WTC11 (cell line): ENCODE measurements around the gene ASTN2.

ENCODE experiments used
- HMGA2 ChIP-seq: fragments of 250-450 bp; sonication (Bioruptor Pico); IDR thresholded peaks from 2 replicates; pipeline ENCODE4 v1.4.0; 2021; ENCODE audit warnings: mild to moderate bottlenecking, moderate library complexity
- NFATC4 ChIP-seq: fragments of 250-450 bp; sonication (Bioruptor Pico); IDR thresholded peaks from 2 replicates; pipeline ENCODE4 v1.9.0; 2021; ENCODE audit warnings: mild to moderate bottlenecking
- NR3C1 ChIP-seq: sonication (generic); formaldehyde crosslinking; conservative IDR thresholded peaks from 2 replicates; pipeline ENCODE4 v1.8.1; 2023; ENCODE audit warnings: low read depth, mild to moderate bottlenecking, missing genetic modification reagents
- OVOL2 ChIP-seq: fragments of 250-450 bp; sonication (Bioruptor Pico); IDR thresholded peaks from 2 replicates; pipeline ENCODE4 v1.9.0; 2021; ENCODE audit warnings: mild to moderate bottlenecking, borderline replicate concordance
- SMAD3 ChIP-seq: sonication (generic); formaldehyde crosslinking; IDR thresholded peaks from 2 replicates; pipeline ENCODE4 v1.8.0; 2022; ENCODE audit warnings: missing genetic modification reagents, mild to moderate bottlenecking, borderline replicate concordance
- SOX15 ChIP-seq: fragments of 250-450 bp; sonication (Bioruptor Pico); IDR thresholded peaks from 2 replicates; pipeline ENCODE4 v1.9.0; 2021; ENCODE audit warnings: mild to moderate bottlenecking
- TF ChIP-seq, protein P1 (sequence below): fragments of 250-450 bp; sonication (Bioruptor Pico); conservative IDR thresholded peaks from 2 replicates; pipeline ENCODE4 v1.9.0; 2021; ENCODE audit warnings: mild to moderate bottlenecking
- TF ChIP-seq, protein P2 (sequence below): sonication (generic); formaldehyde crosslinking; IDR thresholded peaks from 2 replicates; pipeline ENCODE4 v1.8.1; 2023; ENCODE audit warnings: mild to moderate bottlenecking, missing genetic modification reagents, moderate library complexity
- TF ChIP-seq, protein P3 (sequence below): fragments of 200-600 bp; IDR thresholded peaks from 2 replicates; pipeline ENCODE4 v1.8.0; 2022; ENCODE audit warnings: antibody characterized with exemption
- TF ChIP-seq, protein P4 (sequence below): sonication (generic); formaldehyde crosslinking; IDR thresholded peaks from 2 replicates; pipeline ENCODE4 v1.8.0; 2022; ENCODE audit warnings: mild to moderate bottlenecking, missing genetic modification reagents
- TF ChIP-seq, protein P5 (sequence below): sonication (generic); formaldehyde crosslinking; IDR thresholded peaks from 2 replicates; pipeline ENCODE4 v1.8.1; 2023; ENCODE audit warnings: mild to moderate bottlenecking, missing genetic modification reagents
- TF ChIP-seq, protein P6 (sequence below): fragments of 250-450 bp; sonication (Bioruptor Pico); IDR thresholded peaks from 2 replicates; pipeline ENCODE4 v1.9.0; 2021; ENCODE audit warnings: mild to moderate bottlenecking, borderline replicate concordance
- TF ChIP-seq, protein P7 (sequence below): sonication (generic); formaldehyde crosslinking; IDR thresholded peaks from 2 replicates; pipeline ENCODE4 v1.8.0; 2023; ENCODE audit warnings: missing genetic modification reagents
- TF ChIP-seq, protein P8 (sequence below): sonication (generic); formaldehyde crosslinking; conservative IDR thresholded peaks from 2 replicates; pipeline ENCODE4 v1.8.1; 2022; ENCODE audit warnings: mild to moderate bottlenecking, missing genetic modification reagents

DNA sequence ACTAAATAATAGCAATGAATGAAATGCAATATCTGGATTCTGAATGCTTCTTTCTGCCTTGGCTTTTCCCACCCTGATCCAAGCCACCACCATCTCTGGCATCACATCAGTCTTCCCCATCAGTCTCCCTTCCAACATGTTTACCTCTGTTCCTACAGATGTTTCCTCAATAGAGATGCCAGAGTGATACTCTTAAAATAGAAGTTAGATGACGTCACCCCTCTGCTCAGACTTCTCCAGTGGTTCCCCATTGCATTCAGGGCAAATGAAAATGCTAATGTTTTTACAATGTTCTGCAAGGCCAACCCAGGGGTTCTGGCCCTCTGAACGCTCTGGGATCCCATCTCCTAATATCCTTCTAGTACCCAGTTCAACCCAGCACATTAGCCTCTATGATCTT, 422.0 kb downstream of the ASTN2 start:
- TF ChIP-seq, protein P1, sequence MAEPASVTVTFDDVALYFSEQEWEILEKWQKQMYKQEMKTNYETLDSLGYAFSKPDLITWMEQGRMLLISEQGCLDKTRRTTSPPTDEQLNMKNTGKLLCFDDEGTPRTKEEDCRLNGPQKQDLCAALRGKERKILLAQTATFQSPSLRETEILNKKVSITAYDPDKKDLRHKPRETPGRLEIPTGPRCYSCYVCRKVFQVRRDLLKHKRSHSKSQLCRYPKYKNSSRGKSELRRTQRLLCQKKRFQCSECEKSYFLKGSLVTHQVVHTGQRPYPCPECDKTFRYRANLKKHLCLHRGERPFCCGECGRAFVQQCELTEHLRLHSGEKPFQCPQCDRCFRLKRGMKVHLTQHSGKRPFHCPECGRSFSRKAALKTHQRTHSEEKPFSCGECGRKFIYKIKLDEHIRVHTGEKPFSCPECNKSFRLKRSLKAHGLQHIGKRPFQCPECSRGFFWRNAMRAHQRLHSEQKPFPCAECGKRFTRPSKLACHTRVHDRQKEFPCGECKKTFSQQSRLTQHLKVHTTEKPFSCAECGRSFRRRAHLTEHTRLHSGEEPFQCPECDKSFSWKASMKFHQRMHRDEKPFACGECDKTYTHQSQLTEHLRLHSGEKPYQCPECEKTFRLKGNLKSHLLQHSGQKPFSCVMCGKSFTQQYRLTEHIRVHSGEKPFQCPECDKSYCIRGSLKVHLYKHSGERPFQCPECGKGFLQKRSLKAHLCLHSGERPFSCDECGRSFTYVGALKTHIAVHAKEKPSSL (CRISPR knock-in tag), result no peak
- TF ChIP-seq, protein P2, sequence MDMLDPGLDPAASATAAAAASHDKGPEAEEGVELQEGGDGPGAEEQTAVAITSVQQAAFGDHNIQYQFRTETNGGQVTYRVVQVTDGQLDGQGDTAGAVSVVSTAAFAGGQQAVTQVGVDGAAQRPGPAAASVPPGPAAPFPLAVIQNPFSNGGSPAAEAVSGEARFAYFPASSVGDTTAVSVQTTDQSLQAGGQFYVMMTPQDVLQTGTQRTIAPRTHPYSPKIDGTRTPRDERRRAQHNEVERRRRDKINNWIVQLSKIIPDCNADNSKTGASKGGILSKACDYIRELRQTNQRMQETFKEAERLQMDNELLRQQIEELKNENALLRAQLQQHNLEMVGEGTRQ, result no peak
- TF ChIP-seq, protein P3, sequence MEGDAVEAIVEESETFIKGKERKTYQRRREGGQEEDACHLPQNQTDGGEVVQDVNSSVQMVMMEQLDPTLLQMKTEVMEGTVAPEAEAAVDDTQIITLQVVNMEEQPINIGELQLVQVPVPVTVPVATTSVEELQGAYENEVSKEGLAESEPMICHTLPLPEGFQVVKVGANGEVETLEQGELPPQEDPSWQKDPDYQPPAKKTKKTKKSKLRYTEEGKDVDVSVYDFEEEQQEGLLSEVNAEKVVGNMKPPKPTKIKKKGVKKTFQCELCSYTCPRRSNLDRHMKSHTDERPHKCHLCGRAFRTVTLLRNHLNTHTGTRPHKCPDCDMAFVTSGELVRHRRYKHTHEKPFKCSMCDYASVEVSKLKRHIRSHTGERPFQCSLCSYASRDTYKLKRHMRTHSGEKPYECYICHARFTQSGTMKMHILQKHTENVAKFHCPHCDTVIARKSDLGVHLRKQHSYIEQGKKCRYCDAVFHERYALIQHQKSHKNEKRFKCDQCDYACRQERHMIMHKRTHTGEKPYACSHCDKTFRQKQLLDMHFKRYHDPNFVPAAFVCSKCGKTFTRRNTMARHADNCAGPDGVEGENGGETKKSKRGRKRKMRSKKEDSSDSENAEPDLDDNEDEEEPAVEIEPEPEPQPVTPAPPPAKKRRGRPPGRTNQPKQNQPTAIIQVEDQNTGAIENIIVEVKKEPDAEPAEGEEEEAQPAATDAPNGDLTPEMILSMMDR, result no peak
- TF ChIP-seq OVOL2 (CRISPR knock-in tag) (no peak), NFATC4 (no peak), SMAD3 (CRISPR knock-in tag) (no peak), HMGA2 (CRISPR knock-in tag) (no peak), NR3C1 (CRISPR knock-in tag) (no peak), SOX15 (CRISPR knock-in tag) (no peak)
- TF ChIP-seq, protein P4, sequence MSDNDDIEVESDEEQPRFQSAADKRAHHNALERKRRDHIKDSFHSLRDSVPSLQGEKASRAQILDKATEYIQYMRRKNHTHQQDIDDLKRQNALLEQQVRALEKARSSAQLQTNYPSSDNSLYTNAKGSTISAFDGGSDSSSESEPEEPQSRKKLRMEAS, result no peak
- TF ChIP-seq, protein P5, sequence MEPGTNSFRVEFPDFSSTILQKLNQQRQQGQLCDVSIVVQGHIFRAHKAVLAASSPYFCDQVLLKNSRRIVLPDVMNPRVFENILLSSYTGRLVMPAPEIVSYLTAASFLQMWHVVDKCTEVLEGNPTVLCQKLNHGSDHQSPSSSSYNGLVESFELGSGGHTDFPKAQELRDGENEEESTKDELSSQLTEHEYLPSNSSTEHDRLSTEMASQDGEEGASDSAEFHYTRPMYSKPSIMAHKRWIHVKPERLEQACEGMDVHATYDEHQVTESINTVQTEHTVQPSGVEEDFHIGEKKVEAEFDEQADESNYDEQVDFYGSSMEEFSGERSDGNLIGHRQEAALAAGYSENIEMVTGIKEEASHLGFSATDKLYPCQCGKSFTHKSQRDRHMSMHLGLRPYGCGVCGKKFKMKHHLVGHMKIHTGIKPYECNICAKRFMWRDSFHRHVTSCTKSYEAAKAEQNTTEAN (CRISPR knock-in tag), result no peak
- TF ChIP-seq, protein P6, sequence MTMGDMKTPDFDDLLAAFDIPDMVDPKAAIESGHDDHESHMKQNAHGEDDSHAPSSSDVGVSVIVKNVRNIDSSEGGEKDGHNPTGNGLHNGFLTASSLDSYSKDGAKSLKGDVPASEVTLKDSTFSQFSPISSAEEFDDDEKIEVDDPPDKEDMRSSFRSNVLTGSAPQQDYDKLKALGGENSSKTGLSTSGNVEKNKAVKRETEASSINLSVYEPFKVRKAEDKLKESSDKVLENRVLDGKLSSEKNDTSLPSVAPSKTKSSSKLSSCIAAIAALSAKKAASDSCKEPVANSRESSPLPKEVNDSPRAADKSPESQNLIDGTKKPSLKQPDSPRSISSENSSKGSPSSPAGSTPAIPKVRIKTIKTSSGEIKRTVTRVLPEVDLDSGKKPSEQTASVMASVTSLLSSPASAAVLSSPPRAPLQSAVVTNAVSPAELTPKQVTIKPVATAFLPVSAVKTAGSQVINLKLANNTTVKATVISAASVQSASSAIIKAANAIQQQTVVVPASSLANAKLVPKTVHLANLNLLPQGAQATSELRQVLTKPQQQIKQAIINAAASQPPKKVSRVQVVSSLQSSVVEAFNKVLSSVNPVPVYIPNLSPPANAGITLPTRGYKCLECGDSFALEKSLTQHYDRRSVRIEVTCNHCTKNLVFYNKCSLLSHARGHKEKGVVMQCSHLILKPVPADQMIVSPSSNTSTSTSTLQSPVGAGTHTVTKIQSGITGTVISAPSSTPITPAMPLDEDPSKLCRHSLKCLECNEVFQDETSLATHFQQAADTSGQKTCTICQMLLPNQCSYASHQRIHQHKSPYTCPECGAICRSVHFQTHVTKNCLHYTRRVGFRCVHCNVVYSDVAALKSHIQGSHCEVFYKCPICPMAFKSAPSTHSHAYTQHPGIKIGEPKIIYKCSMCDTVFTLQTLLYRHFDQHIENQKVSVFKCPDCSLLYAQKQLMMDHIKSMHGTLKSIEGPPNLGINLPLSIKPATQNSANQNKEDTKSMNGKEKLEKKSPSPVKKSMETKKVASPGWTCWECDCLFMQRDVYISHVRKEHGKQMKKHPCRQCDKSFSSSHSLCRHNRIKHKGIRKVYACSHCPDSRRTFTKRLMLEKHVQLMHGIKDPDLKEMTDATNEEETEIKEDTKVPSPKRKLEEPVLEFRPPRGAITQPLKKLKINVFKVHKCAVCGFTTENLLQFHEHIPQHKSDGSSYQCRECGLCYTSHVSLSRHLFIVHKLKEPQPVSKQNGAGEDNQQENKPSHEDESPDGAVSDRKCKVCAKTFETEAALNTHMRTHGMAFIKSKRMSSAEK (CRISPR knock-in tag), result no peak
- TF ChIP-seq, protein P7, sequence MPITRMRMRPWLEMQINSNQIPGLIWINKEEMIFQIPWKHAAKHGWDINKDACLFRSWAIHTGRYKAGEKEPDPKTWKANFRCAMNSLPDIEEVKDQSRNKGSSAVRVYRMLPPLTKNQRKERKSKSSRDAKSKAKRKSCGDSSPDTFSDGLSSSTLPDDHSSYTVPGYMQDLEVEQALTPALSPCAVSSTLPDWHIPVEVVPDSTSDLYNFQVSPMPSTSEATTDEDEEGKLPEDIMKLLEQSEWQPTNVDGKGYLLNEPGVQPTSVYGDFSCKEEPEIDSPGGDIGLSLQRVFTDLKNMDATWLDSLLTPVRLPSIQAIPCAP (CRISPR knock-in tag), result no peak
- TF ChIP-seq, protein P8, sequence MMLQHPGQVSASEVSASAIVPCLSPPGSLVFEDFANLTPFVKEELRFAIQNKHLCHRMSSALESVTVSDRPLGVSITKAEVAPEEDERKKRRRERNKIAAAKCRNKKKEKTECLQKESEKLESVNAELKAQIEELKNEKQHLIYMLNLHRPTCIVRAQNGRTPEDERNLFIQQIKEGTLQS (CRISPR knock-in tag), result no peak
